Thoracic aorta (tissue), 2 donors: ENCODE measurements around the gene NPHP4. TPM values are rescaled to one million over a fixed set of nuclear protein-coding genes. Genes with fewer than 3 reads are reported as not detected.

ENCODE experiments used
- ATAC-seq: fragments of 150-250 bp; one replicate; pipeline ENCODE4 v1.8.0; 2017; ENCODE audit warnings: low read depth; ENCODE audit not compliant: insufficient number of reproducible peaks, low FRiP score
- DNase-seq: peaks from one replicate; pipeline ENCODE4 v3.0.0-alpha.2; 2020; ENCODE audit warnings: low spot score
- H3K27ac ChIP-seq, 2 donors: fragments of 200-600 bp; sonication (generic); 1 replicate in 1 of 2; 2 replicates in 1 of 2; pipeline ENCODE4 v1.5.1; 2016; ENCODE audit warnings: mild to moderate bottlenecking in 2 of 2, moderate library complexity in 2 of 2
- H3K27me3 ChIP-seq: fragments of 200-600 bp; sonication (generic); replicated peaks from 2 replicates; pipeline ENCODE4 v1.6.0; 2016; ENCODE audit warnings: mild to moderate bottlenecking; ENCODE audit not compliant: insufficient read depth
- H3K36me3 ChIP-seq: fragments of 200-600 bp; sonication (generic); one replicate; pipeline ENCODE4 v1.5.1; 2016
- H3K4me1 ChIP-seq, 2 donors: fragments of 200-600 bp; sonication (generic); 1 replicate in 1 of 2; 2 replicates in 1 of 2; pipeline versions ENCODE4 v1.5.1 to v1.6.0; 2016; ENCODE audit warnings: low read depth in 2 of 2, mild to moderate bottlenecking in 1 of 2; ENCODE audit not compliant: control insufficient read depth in 1 of 2
- H3K4me3 ChIP-seq: fragments of 200-600 bp; sonication (generic); 2 replicates; pipeline ENCODE4 v1.5.1; 2016; ENCODE audit warnings: mild to moderate bottlenecking
- H3K9me3 ChIP-seq: fragments of 200-600 bp; sonication (generic); 2 replicates; pipeline ENCODE4 v1.5.1; 2016
- CTCF ChIP-seq: fragments of 200-600 bp; sonication (generic); IDR thresholded peaks from one replicate; pipeline ENCODE4 v1.5.1; 2019; ENCODE audit warnings: antibody characterized with exemption
- total RNA-seq, 2 donors: library from RNA; depleted of rRNA; stranded (reverse); fragments of >200 nt; gene quantifications; one replicate each; pipeline versions ENCODE4 v1.1.0 to v1.2.3, GENCODE V29; 2016

The NPHP4 gene
- total RNA-seq, 2 donors from 2014 or later: 11.4 to 15.1 TPM

- Histone ChIP-seq H3K4me3 (no peak overlapping the region), H3K27ac (no peak overlapping the region), H3K9me3 (no peaks in the 10 kb centered on the region), H3K27me3 (no peaks in the 10 kb centered on the region), H3K36me3 (peaks cover 7% of the 10 kb centered on the region), H3K4me1 (no peaks in the 10 kb centered on the region)
- no peak for DNase-seq
- TF ChIP-seq CTCF: no peak
- no peak for ATAC-seq
These were observed 20.1 kb downstream of the NPHP4 start for GRCh38 chr1:5972198-5972520.

GRCh38 chr1:5971471-5972197, 20.6 kb downstream of the NPHP4 start:
- Histone ChIP-seq H3K36me3 (peaks cover 11% of the 10 kb centered on the region), H3K4me1 (no peaks in the 10 kb centered on the region), H3K27ac (no peak overlapping the region), H3K27me3 (no peaks in the 10 kb centered on the region), H3K4me3 (no peak overlapping the region), H3K9me3 (no peaks in the 10 kb centered on the region)
- no peak for DNase-seq
- ATAC-seq: no peak
- no peak for TF ChIP-seq CTCF

GRCh38 chr1:5970610-5971273, 21.5 kb downstream of the NPHP4 start:
- no peak for TF ChIP-seq CTCF
- no peaks in the 10 kb centered on the region for H3K4me1 ChIP-seq
- no peaks in the 10 kb centered on the region for H3K9me3 ChIP-seq
- DNase-seq: no peak
- peaks cover 11% of the 10 kb centered on the region for H3K36me3 ChIP-seq
- no peak overlapping the region for H3K27ac ChIP-seq
- no peak overlapping the region for H3K4me3 ChIP-seq
- ATAC-seq: no peak
- H3K27me3 ChIP-seq: no peaks in the 10 kb centered on the region

GRCh38 chr1:5969168-5969567, 23.1 kb downstream of the NPHP4 start:
- no peaks in the 10 kb centered on the region for H3K27me3 ChIP-seq
- H3K9me3 ChIP-seq: no peaks in the 10 kb centered on the region
- peaks cover 11% of the 10 kb centered on the region for H3K36me3 ChIP-seq
- H3K27ac ChIP-seq: no peak overlapping the region
- TF ChIP-seq CTCF: no peak
- H3K4me1 ChIP-seq: no peaks in the 10 kb centered on the region
- DNase-seq: no peak
- no peak overlapping the region for H3K4me3 ChIP-seq
- no peak for ATAC-seq

- TF ChIP-seq CTCF: no peak
- Histone ChIP-seq H3K4me3 (no peak overlapping the region), H3K27ac (no peak overlapping the region), H3K4me1 (no peaks in the 10 kb centered on the region), H3K36me3 (peaks cover 11% of the 10 kb centered on the region), H3K27me3 (no peaks in the 10 kb centered on the region), H3K9me3 (no peaks in the 10 kb centered on the region)
- DNase-seq: no peak
- ATAC-seq: no peak
These were observed 24.0 kb downstream of the NPHP4 start for GRCh38 chr1:5968161-5968736.
